Endothelial cell of umbilical vein (primary cell): ENCODE results near the gene PNCK. TPM values are rescaled to one million over a fixed set of nuclear protein-coding genes. Genes with fewer than 3 reads are reported as not detected.

ENCODE experiments used
- BruUV-seq: library from RNA; stranded (reverse); fragments of 400-500 nt; replicated peaks from 2 replicates; lab custom pipeline; 2021; lab: Mats Ljungman, UMichigan
- CTCF ChIA-PET: fragments of 300-600, 350-600 bp; sonication (Branson Sonifier 250); formaldehyde crosslinking; loops from one replicate; lab custom pipeline; 2021; ENCODE audit warnings: antibody characterized with exemption, inconsistent platforms; lab: Charles Lee
- POLR2A ChIA-PET: fragments of 300-600, 350-600 bp; sonication (Branson Sonifier 250); formaldehyde crosslinking; loops from one replicate; lab custom pipeline; 2021; ENCODE audit warnings: antibody characterized with exemption, inconsistent platforms; lab: Charles Lee
- DNase-seq: peaks from one replicate; pipeline ENCODE4 v3.0.0-alpha.2; 2011; ENCODE audit warnings: low read depth, low spot score
- FAIRE-seq: peaks from 2 replicates; lab custom pipeline; 2011; peaks lifted over from hg19 to GRCh38; lab: Jason Lieb, UNC
- H2AFZ ChIP-seq: 2 replicates; pipeline ENCODE4 v1.6.0; 2012; ENCODE audit warnings: low read depth, low read length, control low read depth, inconsistent platforms
- H3K27ac ChIP-seq: 2 replicates; pipeline ENCODE4 v1.5.1; 2011; ENCODE audit warnings: low read depth, mild to moderate bottlenecking, control low read depth, low read length, moderate library complexity; ENCODE audit not compliant: insufficient read depth
- H3K27me3 ChIP-seq, 2 experiments: 2 replicates each; pipeline versions ENCODE4 v1.6.0 to v1.6.1; 2011; ENCODE audit warnings: low read length in 2 of 2, mixed read lengths in 1 of 2; ENCODE audit not compliant: control insufficient read depth in 2 of 2, insufficient read depth in 2 of 2
- H3K36me3 ChIP-seq, 2 experiments: 2 replicates in 1 of 2; 3 replicates in 1 of 2; pipeline ENCODE4 v1.5.1; 2011; ENCODE audit warnings: low read length in 2 of 2, mild to moderate bottlenecking in 1 of 2, moderate library complexity in 1 of 2; ENCODE audit not compliant: control insufficient read depth in 2 of 2, insufficient read depth in 2 of 2; ENCODE audit errors: extremely low read depth in 1 of 2
- H3K4me1 ChIP-seq: 3 replicates; pipeline ENCODE4 v1.5.1; 2011; ENCODE audit warnings: mild to moderate bottlenecking, low read length; ENCODE audit not compliant: control insufficient read depth, insufficient read depth; ENCODE audit errors: extremely low read depth
- H3K4me2 ChIP-seq: 2 replicates; pipeline ENCODE4 v1.6.1; 2011; ENCODE audit warnings: low read length, control low read depth, mixed read lengths; ENCODE audit not compliant: insufficient read depth
- H3K4me3 ChIP-seq, 3 experiments: fragments of 200-600 bp in 1 of 3; sonication (generic), shearing (Covaris generic) in 1 of 3; replicated peaks in 1 of 3; 2 replicates each; pipeline ENCODE4 v1.5.1; 2011 to 2016; ENCODE audit warnings: control low read depth in 3 of 3, low read length in 3 of 3, mild to moderate bottlenecking in 2 of 3, inconsistent platforms in 1 of 3, low read depth in 1 of 3, moderate library complexity in 1 of 3; ENCODE audit not compliant: insufficient read depth in 1 of 3
- H3K79me2 ChIP-seq: 2 replicates; pipeline ENCODE4 v1.6.0; 2012; ENCODE audit warnings: low read length, inconsistent platforms; ENCODE audit not compliant: control insufficient read depth, insufficient read depth
- H3K9ac ChIP-seq: replicated peaks from 2 replicates; pipeline ENCODE3; 2011; ENCODE audit warnings: low read length, control low read depth; ENCODE audit not compliant: insufficient read depth; ENCODE audit errors: extremely low read depth
- H3K9me1 ChIP-seq: replicated peaks from 3 replicates; pipeline ENCODE4 v1.6.0; 2011; ENCODE audit warnings: mild to moderate bottlenecking, low read length; ENCODE audit not compliant: control insufficient read depth, insufficient read depth; ENCODE audit errors: extremely low read depth
- H3K9me3 ChIP-seq: replicated peaks from 2 replicates; pipeline ENCODE4 v1.5.1; 2012; ENCODE audit warnings: low read length, inconsistent platforms; ENCODE audit not compliant: control insufficient read depth, insufficient read depth
- H4K20me1 ChIP-seq: replicated peaks from 2 replicates; pipeline ENCODE3; 2011; ENCODE audit warnings: mild to moderate bottlenecking, low read length; ENCODE audit not compliant: control insufficient read depth, insufficient read depth; ENCODE audit errors: extremely low read depth
- EZH2 ChIP-seq: IDR thresholded peaks from 2 replicates; pipeline ENCODE4 v1.6.1; 2012; ENCODE audit warnings: borderline replicate concordance, low read depth, mild to moderate bottlenecking, moderate library complexity, low read length, inconsistent platforms; ENCODE audit not compliant: severe bottlenecking
- FOS ChIP-seq: IDR thresholded peaks from 2 replicates; pipeline ENCODE4 v1.6.1; 2011; ENCODE audit warnings: mild to moderate bottlenecking, low read length, moderate library complexity, borderline replicate concordance; ENCODE audit not compliant: insufficient read depth
- GATA2 ChIP-seq: IDR thresholded peaks from 2 replicates; pipeline ENCODE4 v1.7.0; 2011; ENCODE audit warnings: low read depth, mild to moderate bottlenecking, moderate library complexity, mixed read lengths, low read length; ENCODE audit not compliant: insufficient read length, insufficient read depth
- JUN ChIP-seq: IDR thresholded peaks from 2 replicates; pipeline ENCODE4 v1.6.1; 2011; ENCODE audit warnings: borderline replicate concordance, low read depth; ENCODE audit not compliant: insufficient read length, insufficient read depth
- MAX ChIP-seq: IDR thresholded peaks from 2 replicates; pipeline ENCODE4 v1.6.1; 2011; ENCODE audit not compliant: insufficient read depth, insufficient read length
- MYC ChIP-seq: IDR thresholded peaks from one replicate; pipeline ENCODE4 v1.6.1; 2011; ENCODE audit warnings: mild to moderate bottlenecking, low read depth, low read length
- POLR2A ChIP-seq: IDR thresholded peaks from 2 replicates; pipeline ENCODE4 v1.6.1; 2012; ENCODE audit warnings: low read depth, mild to moderate bottlenecking, control low read depth, low read length
- POLR2AphosphoS5 ChIP-seq: IDR thresholded peaks from 2 replicates; pipeline ENCODE4 v1.6.1; 2012; ENCODE audit warnings: low read depth, mild to moderate bottlenecking, control low read depth, low read length, moderate library complexity; ENCODE audit not compliant: insufficient read depth
- dilution Hi-C: fragments of 300-500 bp; cut with MboI; formaldehyde crosslinking; loops from one replicate; pipeline ENCODE4 v1.15.0; 2019; ENCODE audit warnings: low sequenced_read_pairs; ENCODE audit not compliant: extremely low pct_ligation_motif_present
- intact Hi-C: fragments of 100-400 bp; cut with micrococcal nuclease; formaldehyde crosslinking; loops from one replicate; pipeline ENCODE4 v1.10.0; 2022
- polyA plus RNA-seq, 4 experiments: library from polyadenylated mRNA; depleted of rRNA in 3 of 4; stranded (reverse) in 3 of 4; unstranded in 1 of 4; fragments of >200 nt; gene quantifications; 2 replicates each; pipeline versions ENCODE4 v1.2.1 to v1.2.3, GENCODE V29; 2011 to 2012; ENCODE audit warnings: missing spikeins in 1 of 4
- total RNA-seq: library from RNA; stranded (reverse); gene quantifications from 2 replicates; pipeline ENCODE4 v1.2.3, GENCODE V29; 2021
- TF ChIP-seq, protein P1 (sequence below), 2 donors: IDR thresholded peaks; 1 replicate in 1 of 2; 2 replicates in 1 of 2; pipeline ENCODE4 v1.5.1; 2011; ENCODE audit warnings: low read length in 2 of 2, mild to moderate bottlenecking in 2 of 2, moderate library complexity in 2 of 2, control low read depth in 1 of 2, inconsistent platforms in 1 of 2, low read depth in 1 of 2; ENCODE audit not compliant: insufficient read depth in 1 of 2; ENCODE audit errors: extremely low read depth in 1 of 2

The PNCK gene
- total and polyA plus RNA-seq, 2 donors (not counting 3 experiments of a cell fraction or from before 2014, with no cell fraction given) = 0.12 TPM; not detected in 1

- no peaks in the 10 kb centered on the region for H4K20me1 ChIP-seq
- no peaks in the 10 kb centered on the region for H3K79me2 ChIP-seq
- ChIA-PET POLR2A (no interaction called here), CTCF (interaction anchor here (1.2 to 2.7 kb wide), 4 partner anchors 19 to 111 kb away, joined by 3 to 12 read pairs (median 6); no protein-coding TSS in a partner anchor)
- intact Hi-C loops (loop anchor here (1.0 kb wide), 1 partner anchor 111 kb away; no protein-coding TSS in a partner anchor), dilution Hi-C loops (no loop called here)
- H3K9me3 ChIP-seq = no peaks in the 10 kb centered on the region
- H3K9ac ChIP-seq = no peak overlapping the region
- BruUV-seq = no TSS peak
- no peaks in the 10 kb centered on the region for H3K4me1 ChIP-seq
- no peak overlapping the region for H3K27ac ChIP-seq
- H3K27me3 ChIP-seq = peaks cover 27 to 30% of the 10 kb centered on the region in 2 experiments
- H3K9me1 ChIP-seq = no peaks in the 10 kb centered on the region
- H3K4me3 ChIP-seq = no peak overlapping the region
- no peaks in the 10 kb centered on the region for H3K36me3 ChIP-seq
- H2AFZ ChIP-seq = no peak overlapping the region
- no peak overlapping the region for H3K4me2 ChIP-seq
- DNase-seq = no peak
- FAIRE-seq = no peak
- TF ChIP-seq, protein P1, sequence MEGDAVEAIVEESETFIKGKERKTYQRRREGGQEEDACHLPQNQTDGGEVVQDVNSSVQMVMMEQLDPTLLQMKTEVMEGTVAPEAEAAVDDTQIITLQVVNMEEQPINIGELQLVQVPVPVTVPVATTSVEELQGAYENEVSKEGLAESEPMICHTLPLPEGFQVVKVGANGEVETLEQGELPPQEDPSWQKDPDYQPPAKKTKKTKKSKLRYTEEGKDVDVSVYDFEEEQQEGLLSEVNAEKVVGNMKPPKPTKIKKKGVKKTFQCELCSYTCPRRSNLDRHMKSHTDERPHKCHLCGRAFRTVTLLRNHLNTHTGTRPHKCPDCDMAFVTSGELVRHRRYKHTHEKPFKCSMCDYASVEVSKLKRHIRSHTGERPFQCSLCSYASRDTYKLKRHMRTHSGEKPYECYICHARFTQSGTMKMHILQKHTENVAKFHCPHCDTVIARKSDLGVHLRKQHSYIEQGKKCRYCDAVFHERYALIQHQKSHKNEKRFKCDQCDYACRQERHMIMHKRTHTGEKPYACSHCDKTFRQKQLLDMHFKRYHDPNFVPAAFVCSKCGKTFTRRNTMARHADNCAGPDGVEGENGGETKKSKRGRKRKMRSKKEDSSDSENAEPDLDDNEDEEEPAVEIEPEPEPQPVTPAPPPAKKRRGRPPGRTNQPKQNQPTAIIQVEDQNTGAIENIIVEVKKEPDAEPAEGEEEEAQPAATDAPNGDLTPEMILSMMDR (IDR thresholded peaks at IDR 0.05; ENCODE audit: extremely low read depth in 1 of 2, insufficient read depth in 1 of 2, low read depth in 1 of 2, low read length in 2 of 2) = no peak
- TF ChIP-seq POLR2AphosphoS5 = no peak
- no peak for TF ChIP-seq GATA2
- no peak for TF ChIP-seq MAX
- TF ChIP-seq MYC = no peak
- TF ChIP-seq EZH2 = no peak
- no peak for TF ChIP-seq FOS
- TF ChIP-seq POLR2A = no peak
- no peak for TF ChIP-seq JUN
Observed at GRCh38 chrX:153649915-153650782, 23.5 kb downstream of the PNCK start.
